BLaER1 treated with 17β-estradiol and CSF1 and Interleukin-3, amounts not matched to agents 10 nM and 100 nM (cell line): ENCODE data around the gene HECTD2.
"Not testable (repeated sequence)": the region's sequence is repeated elsewhere in the genome, so short reads cannot be mapped to it uniquely, and the experiment has no call there.

Experiments used
- H3K27ac ChIP-seq, 11 experiments: shearing (Covaris generic); formaldehyde crosslinking; 2 replicates each; pipeline ENCODE4 v1.8.1; 2022
- H3K27me3 ChIP-seq, 11 experiments: shearing (Covaris generic); formaldehyde crosslinking; 2 replicates each; pipeline ENCODE4 v1.8.1; 2022
- H3K36me3 ChIP-seq, 11 experiments: shearing (Covaris generic); formaldehyde crosslinking; 2 replicates each; pipeline ENCODE4 v1.8.1; 2022
- H3K4me1 ChIP-seq, 10 experiments: shearing (Covaris generic); formaldehyde crosslinking; 2 replicates each; pipeline ENCODE4 v1.8.1; 2022
- H3K4me2 ChIP-seq, 11 experiments: shearing (Covaris generic); formaldehyde crosslinking; 2 replicates each; pipeline ENCODE4 v1.8.1; 2022
- H3K4me3 ChIP-seq, 10 experiments: shearing (Covaris generic); formaldehyde crosslinking; 2 replicates each; pipeline ENCODE4 v1.8.1; 2022
- H3K9ac ChIP-seq, 11 experiments: shearing (Covaris generic); formaldehyde crosslinking; 2 replicates each; pipeline ENCODE4 v1.8.1; 2022
- H3K9me3 ChIP-seq, 11 experiments: shearing (Covaris generic); formaldehyde crosslinking; replicated peaks in 1 of 11; 2 replicates each; pipeline ENCODE4 v1.8.1; 2022
- H4K20me1 ChIP-seq, 11 experiments: shearing (Covaris generic); formaldehyde crosslinking; 2 replicates each; pipeline ENCODE4 v1.8.1; 2022
- Cebpa-rat ChIP-seq, 11 experiments: shearing (Covaris generic); IDR thresholded peaks; 2 replicates each; pipeline ENCODE4 v1.8.1; 2022

The HECTD2 gene

GRCh38 chr10:91550021-91550420 lies 139.9 kb downstream of the HECTD2 start:
- Histone ChIP-seq H3K4me1 (peaks cover 0 to 4% (median under 1%) of the 10 kb centered on the region in 10 experiments; a peak in 3 of 20 replicates), H3K9me3 (no peaks in the 10 kb centered on the region; a peak in 1 of 22 replicates), H3K4me3 (no peak overlapping the region), H3K27ac (no peak overlapping the region), H3K4me2 (no peak overlapping the region), H3K36me3 (no peaks in the 10 kb centered on the region), H3K9ac (no peak overlapping the region), H4K20me1 (no peaks in the 10 kb centered on the region), H3K27me3 (no peaks in the 10 kb centered on the region)
- TF ChIP-seq Cebpa-rat (IDR thresholded peaks at IDR 0.05): no peak

GRCh38 chr10:91551856-91552255 lies 141.7 kb downstream of the HECTD2 start:
- H3K4me3 ChIP-seq: no peak overlapping the region
- no peak overlapping the region for H3K27ac ChIP-seq
- no peaks in the 10 kb centered on the region for H3K27me3 ChIP-seq
- H3K4me2 ChIP-seq: no peak overlapping the region
- H4K20me1 ChIP-seq: no peaks in the 10 kb centered on the region
- no peak overlapping the region for H3K9ac ChIP-seq
- H3K36me3 ChIP-seq: no peaks in the 10 kb centered on the region
- peaks cover 0 to 9% (median 4%) of the 10 kb centered on the region in 10 experiments; a peak in 8 of 20 replicates for H3K4me1 ChIP-seq
- no peaks in the 10 kb centered on the region for H3K9me3 ChIP-seq
- no peak for TF ChIP-seq Cebpa-rat (IDR thresholded peaks at IDR 0.05)

DNA sequence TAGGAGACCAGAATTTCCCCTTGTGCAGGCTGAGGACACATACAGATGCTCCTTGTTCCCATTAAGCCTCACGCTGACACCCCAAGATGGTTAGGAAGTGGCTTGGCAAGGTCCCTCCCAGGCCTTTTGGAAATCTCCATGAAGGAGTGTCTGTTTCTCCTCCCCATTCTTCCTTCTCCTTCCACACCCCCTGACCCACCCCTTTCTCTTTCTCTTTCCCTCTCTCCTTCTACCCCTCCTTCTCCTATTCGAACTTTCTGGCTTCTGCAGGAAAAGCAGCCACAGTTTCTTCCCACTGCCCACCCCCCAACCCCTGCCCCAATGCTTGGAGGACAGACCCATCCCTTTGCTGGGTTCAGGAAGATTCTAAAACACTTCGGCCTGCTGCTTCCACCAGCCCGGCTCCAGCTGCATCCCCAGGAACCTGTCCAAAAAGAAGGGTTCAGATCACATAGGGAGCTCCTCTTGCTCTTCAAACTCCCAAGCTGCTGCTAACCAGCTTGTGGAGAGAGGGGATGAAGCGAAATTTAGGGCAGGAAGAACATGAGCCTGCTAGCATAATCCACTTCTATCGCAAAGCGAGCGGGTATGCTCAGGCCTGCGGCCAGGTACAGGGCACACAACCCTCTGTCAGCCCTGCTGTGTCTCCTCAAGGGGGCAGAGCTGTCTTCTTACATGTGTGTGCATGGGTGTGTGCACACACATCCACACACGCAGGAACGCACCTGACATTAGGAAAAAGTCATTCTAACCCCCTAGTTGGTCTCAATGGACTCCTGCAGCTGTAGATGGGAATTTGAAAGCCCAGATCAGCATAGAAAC lies 142.3 kb downstream of the HECTD2 start:
- peaks cover 0 to 16% (median 8%) of the 10 kb centered on the region in 10 experiments; a peak in 11 of 20 replicates for H3K4me1 ChIP-seq
- no peaks in the 10 kb centered on the region for H3K27me3 ChIP-seq
- no peaks in the 10 kb centered on the region for H4K20me1 ChIP-seq
- H3K27ac ChIP-seq: no peak overlapping the region
- H3K4me3 ChIP-seq: no peak overlapping the region
- no peaks in the 10 kb centered on the region for H3K9me3 ChIP-seq
- no peaks in the 10 kb centered on the region for H3K36me3 ChIP-seq
- no peak overlapping the region for H3K9ac ChIP-seq
- no peak overlapping the region for H3K4me2 ChIP-seq
- TF ChIP-seq Cebpa-rat (IDR thresholded peaks at IDR 0.05): no peak

DNA sequence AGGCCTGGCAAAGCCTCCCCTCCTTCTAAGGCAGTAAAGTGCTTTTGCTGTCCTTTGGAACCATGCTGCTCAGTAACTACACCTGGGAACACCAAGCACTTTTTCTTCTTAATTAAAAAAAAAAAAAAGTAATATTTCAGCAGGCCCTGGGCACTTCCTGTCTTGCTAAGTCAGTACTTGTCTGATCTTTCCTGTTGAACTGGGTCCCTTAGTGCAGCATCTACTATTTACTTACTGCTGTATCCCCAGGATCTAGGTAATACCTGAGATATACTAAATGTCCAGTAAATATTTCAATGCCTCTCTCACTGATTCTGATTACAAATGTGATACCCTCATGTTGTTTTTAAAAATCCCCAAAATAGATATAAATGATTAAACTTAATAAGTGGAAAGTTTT lies 145.3 kb downstream of the HECTD2 start:
- Histone ChIP-seq H4K20me1 (no peaks in the 10 kb centered on the region), H3K27ac (no peak overlapping the region), H3K4me2 (no peak overlapping the region; a peak in 1 of 22 replicates), H3K27me3 (no peaks in the 10 kb centered on the region), H3K4me1 (peaks cover 0 to 24% (median 13%) of the 10 kb centered on the region in 10 experiments; a peak in 12 of 20 replicates), H3K9ac (0 out of 22 replicates have a peak overlapping the region, but pooled peaks of 1 of the 11 experiments have one; percentile 33), H3K4me3 (no peak overlapping the region), H3K9me3 (peaks cover 0 to 11% (median under 1%) of the 10 kb centered on the region in 11 experiments; a peak in 10 of 22 replicates), H3K36me3 (no peaks in the 10 kb centered on the region)
- TF ChIP-seq Cebpa-rat (IDR thresholded peaks at IDR 0.05): no peak

- peaks cover 8 to 26% (median 16%) of the 10 kb centered on the region in 11 experiments for H3K9me3 ChIP-seq
- H3K9ac ChIP-seq: no peak overlapping the region
- H3K4me2 ChIP-seq: peak overlapping the region in 4 of 11 experiments; percentile 7 to 23 (median 12); a peak in 7 of 22 replicates
- no peak overlapping the region for H3K4me3 ChIP-seq
- H4K20me1 ChIP-seq: no peaks in the 10 kb centered on the region
- no peak overlapping the region for H3K27ac ChIP-seq
- H3K36me3 ChIP-seq: no peaks in the 10 kb centered on the region
- H3K27me3 ChIP-seq: no peaks in the 10 kb centered on the region
- peaks cover 0 to 28% (median 13%) of the 10 kb centered on the region in 10 experiments; a peak in 12 of 20 replicates for H3K4me1 ChIP-seq
- peak; percentile 28 to 93 (median 70); a peak in 15 of 22 replicates for TF ChIP-seq Cebpa-rat (IDR thresholded peaks at IDR 0.05)
These were observed 146.8 kb downstream of the HECTD2 start for GRCh38 chr10:91556691-91557566.

DNA sequence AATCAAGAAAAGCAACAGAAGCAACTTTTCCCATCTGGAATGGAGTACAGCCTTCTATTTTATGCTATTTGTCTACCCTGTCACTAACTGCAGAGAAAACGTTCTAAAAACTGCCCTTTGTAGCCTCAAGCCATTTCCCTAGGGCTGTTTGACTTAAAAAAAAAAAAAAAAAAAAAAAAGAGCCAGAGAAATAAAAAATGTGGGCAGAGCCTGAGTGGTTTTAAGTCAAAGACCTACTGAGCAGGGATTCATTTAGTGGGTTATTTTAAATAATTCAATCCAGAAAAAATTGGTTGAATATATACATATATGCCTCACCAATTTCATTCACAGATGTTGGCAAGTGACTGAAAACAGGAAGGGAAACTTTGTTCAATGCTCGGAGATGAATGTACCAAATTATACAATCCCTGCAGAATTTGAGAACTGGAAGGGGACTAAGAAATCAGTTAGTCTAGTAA lies 147.5 kb downstream of the HECTD2 start:
- H3K36me3 ChIP-seq: no peaks in the 10 kb centered on the region
- peak overlapping the region in 4 of 11 experiments; percentile 7 to 50 (median 34); a peak in 5 of 22 replicates for H3K4me2 ChIP-seq
- no peak overlapping the region for H3K27ac ChIP-seq
- H3K9me3 ChIP-seq: peaks cover 12 to 33% (median 19%) of the 10 kb centered on the region in 11 experiments
- no peak overlapping the region for H3K9ac ChIP-seq
- peaks cover 0 to 28% (median 13%) of the 10 kb centered on the region in 10 experiments; a peak in 12 of 20 replicates for H3K4me1 ChIP-seq
- no peaks in the 10 kb centered on the region for H3K27me3 ChIP-seq
- no peak for TF ChIP-seq Cebpa-rat (IDR thresholded peaks at IDR 0.05)
- no peaks in the 10 kb centered on the region for H4K20me1 ChIP-seq
- H3K4me3 ChIP-seq: no peak overlapping the region

DNA sequence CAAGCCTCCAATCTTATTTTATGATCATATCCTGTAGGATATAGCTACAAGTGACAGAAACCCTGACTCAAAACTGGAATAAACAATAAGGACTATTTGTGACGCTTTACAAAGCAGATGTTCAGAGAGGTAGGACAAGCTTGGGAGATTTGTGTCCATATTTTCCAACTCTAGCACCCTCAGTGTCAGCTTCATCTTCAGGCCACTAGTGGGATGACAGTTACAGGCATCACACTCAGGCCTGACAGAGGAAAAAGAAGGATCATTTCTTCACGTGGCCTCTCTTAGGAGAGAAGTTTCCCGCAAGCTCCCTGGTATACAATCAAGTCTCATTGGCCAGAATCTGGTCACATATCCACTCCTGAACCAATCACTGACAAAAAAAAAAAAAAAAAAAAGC lies 148.3 kb downstream of the HECTD2 start:
- Histone ChIP-seq H3K36me3 (no peaks in the 10 kb centered on the region), H3K9me3 (peaks cover 12 to 38% (median 19%) of the 10 kb centered on the region in 11 experiments), H4K20me1 (no peaks in the 10 kb centered on the region), H3K9ac (no peak overlapping the region), H3K27me3 (no peaks in the 10 kb centered on the region), H3K27ac (no peak overlapping the region), H3K4me1 (peaks cover 0 to 28% (median 13%) of the 10 kb centered on the region in 10 experiments; a peak in 12 of 20 replicates), H3K4me2 (peak overlapping the region in 4 of 11 experiments; percentile 14 to 50 (median 34); a peak in 3 of 22 replicates), H3K4me3 (no peak overlapping the region)
- TF ChIP-seq Cebpa-rat (IDR thresholded peaks at IDR 0.05): no peak

GRCh38 chr10:91559169-91559568 lies 149.0 kb downstream of the HECTD2 start:
- no peak for TF ChIP-seq Cebpa-rat (IDR thresholded peaks at IDR 0.05)
- Histone ChIP-seq H3K27me3 (no peaks in the 10 kb centered on the region), H3K9me3 (peaks cover 12 to 38% (median 19%) of the 10 kb centered on the region in 11 experiments), H3K4me2 (no peak overlapping the region), H3K9ac (no peak overlapping the region), H3K27ac (no peak overlapping the region), H3K4me3 (no peak overlapping the region), H3K4me1 (peaks cover 0 to 28% (median 13%) of the 10 kb centered on the region in 10 experiments; a peak in 12 of 20 replicates), H3K36me3 (no peaks in the 10 kb centered on the region), H4K20me1 (no peaks in the 10 kb centered on the region)

DNA sequence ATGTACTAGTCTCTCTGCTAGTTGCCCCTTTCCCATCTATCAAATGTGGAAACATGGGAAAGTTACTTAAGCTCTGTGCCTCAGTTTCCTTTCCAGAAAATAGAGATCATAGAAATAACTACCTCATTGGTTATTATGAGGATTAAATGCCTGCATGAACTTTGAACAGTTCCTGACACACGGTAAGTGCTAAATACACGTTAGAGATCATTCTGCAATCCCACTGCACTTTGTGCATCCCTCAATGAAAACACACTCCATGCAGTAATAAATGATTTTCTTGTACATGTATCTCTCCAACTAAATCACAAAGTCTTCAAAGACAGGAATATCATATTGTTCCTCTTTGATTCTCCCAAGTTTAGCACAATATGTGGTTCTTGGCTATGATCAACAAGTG lies 149.6 kb downstream of the HECTD2 start:
- Histone ChIP-seq H3K27me3 (no peaks in the 10 kb centered on the region), H3K9me3 (peaks cover 12 to 38% (median 19%) of the 10 kb centered on the region in 11 experiments), H3K27ac (no peak overlapping the region), H3K4me3 (no peak overlapping the region), H3K36me3 (no peaks in the 10 kb centered on the region), H3K4me1 (peaks cover 0 to 28% (median 13%) of the 10 kb centered on the region in 10 experiments; a peak in 12 of 20 replicates), H3K9ac (no peak overlapping the region), H4K20me1 (no peaks in the 10 kb centered on the region), H3K4me2 (no peak overlapping the region)
- no peak for TF ChIP-seq Cebpa-rat (IDR thresholded peaks at IDR 0.05)

DNA sequence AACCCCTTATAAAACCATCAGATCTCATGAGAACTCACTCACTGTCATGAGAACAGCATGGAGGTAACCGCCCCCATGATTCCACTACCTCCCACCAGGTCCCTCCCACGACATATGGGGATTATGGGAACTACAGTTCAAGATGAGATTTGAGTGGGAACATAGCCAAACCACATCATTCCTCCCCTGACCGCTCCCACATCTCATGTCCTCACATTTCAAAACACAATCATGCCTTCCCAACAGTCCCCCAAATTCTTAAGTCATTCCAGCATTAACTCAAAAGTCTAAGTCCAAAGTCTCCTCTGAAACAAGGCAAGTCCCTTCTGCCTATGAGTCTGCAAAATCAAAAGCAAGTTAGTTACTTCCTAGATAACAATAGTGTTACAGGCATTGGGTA lies 150.7 kb downstream of the HECTD2 start:
- peaks cover 0 to 28% (median 8%) of the 10 kb centered on the region in 10 experiments; a peak in 9 of 20 replicates for H3K4me1 ChIP-seq
- H3K4me3 ChIP-seq, H3K9ac ChIP-seq, H3K27ac ChIP-seq, H3K27me3 ChIP-seq, H3K36me3 ChIP-seq, H4K20me1 ChIP-seq: not testable (repeated sequence)
- H3K4me2 ChIP-seq: peak overlapping the region in 1 of 11 experiments; percentile 14; a peak in 2 of 22 replicates
- H3K9me3 ChIP-seq: peaks cover 12 to 38% (median 19%) of the 10 kb centered on the region in 11 experiments
